Stimulated activated CD8-positive, alpha-beta memory T cell treated with anti-CD3 and anti-CD28 coated beads, Interleukin-2, amount 100 ng/mL, for 1 hour (primary cell): ENCODE data around the gene RBMS3.

Experiments used
- DNase-seq, 2 donors: peaks; one replicate each; pipeline ENCODE4 v3.0.0-alpha.2; 2020; ENCODE audit warnings: low read depth in 2 of 2

RBMS3 gene

GRCh38 chr3:29731050-29731449 is 450.2 kb downstream of the RBMS3 start:
- no peak for DNase-seq

- no peak for DNase-seq
These were observed 460.4 kb downstream of the RBMS3 start for GRCh38 chr3:29741231-29741630.

GRCh38 chr3:29745232-29745870 is 464.5 kb downstream of the RBMS3 start:
- no peak for DNase-seq

GRCh38 chr3:29746163-29746760 is 465.4 kb downstream of the RBMS3 start:
- DNase-seq, result no peak

GRCh38 chr3:29747991-29748390 is 467.1 kb downstream of the RBMS3 start:
- no peak for DNase-seq

GRCh38 chr3:29751647-29752314 is 470.9 kb downstream of the RBMS3 start:
- no peak for DNase-seq

GRCh38 chr3:29754346-29754745 is 473.5 kb downstream of the RBMS3 start:
- no peak for DNase-seq

- no peak for DNase-seq
These were observed 474.5 kb downstream of the RBMS3 start for GRCh38 chr3:29755416-29755815.

- DNase-seq, result no peak
These were observed 476.3 kb downstream of the RBMS3 start for GRCh38 chr3:29757054-29757777.

GRCh38 chr3:29758108-29758433 is 477.2 kb downstream of the RBMS3 start:
- DNase-seq, result no peak

GRCh38 chr3:29758434-29759322 is 477.8 kb downstream of the RBMS3 start:
- DNase-seq, result no peak

- DNase-seq, result no peak
These were observed 478.7 kb downstream of the RBMS3 start for GRCh38 chr3:29759411-29760225.

- no peak for DNase-seq
These were observed 479.4 kb downstream of the RBMS3 start for GRCh38 chr3:29760226-29760685.

GRCh38 chr3:29761517-29761916 is 480.6 kb downstream of the RBMS3 start:
- no peak for DNase-seq

GRCh38 chr3:29763115-29763514 is 482.2 kb downstream of the RBMS3 start:
- DNase-seq, result no peak

GRCh38 chr3:29764041-29764440 is 483.2 kb downstream of the RBMS3 start:
- no peak for DNase-seq

- no peak for DNase-seq
These were observed 483.9 kb downstream of the RBMS3 start for GRCh38 chr3:29764603-29765254.

GRCh38 chr3:29771602-29772001 is 490.7 kb downstream of the RBMS3 start:
- no peak for DNase-seq

- no peak for DNase-seq
These were observed 491.6 kb downstream of the RBMS3 start for GRCh38 chr3:29772436-29772835.

GRCh38 chr3:29773481-29773880 is 492.6 kb downstream of the RBMS3 start:
- no peak for DNase-seq
